Sigmoid colon (tissue), 4 donors: ENCODE measurements around the gene OR52E5.

ENCODE experiments used
- EP300 ChIP-seq, 4 donors: sonication (generic); formaldehyde crosslinking; IDR thresholded peaks; one replicate each; pipeline ENCODE4 v1.6.1; 2017; ENCODE audit warnings: antibody characterized with exemption in 4 of 4
- POLR2A ChIP-seq, 2 donors: fragments of 450-650 bp; IDR thresholded peaks; one replicate each; pipeline ENCODE4 v1.6.1; 2016; ENCODE audit warnings: antibody characterized with exemption in 2 of 2, mild to moderate bottlenecking in 2 of 2, moderate library complexity in 2 of 2
- POLR2AphosphoS5 ChIP-seq, 4 donors: sonication (generic); formaldehyde crosslinking; IDR thresholded peaks; one replicate each; pipeline ENCODE4 v1.6.1; 2017; ENCODE audit warnings: antibody characterized with exemption in 4 of 4
- TF ChIP-seq, protein P1 (sequence below), 4 experiments: fragments of 450-650 bp in 3 of 4; fragments of 200-600 bp in 1 of 4; IDR thresholded peaks; one replicate each; pipeline ENCODE4 v1.5.1; 2016 to 2019; ENCODE audit warnings: antibody characterized with exemption in 4 of 4, mild to moderate bottlenecking in 3 of 4, moderate library complexity in 2 of 4

DNA sequence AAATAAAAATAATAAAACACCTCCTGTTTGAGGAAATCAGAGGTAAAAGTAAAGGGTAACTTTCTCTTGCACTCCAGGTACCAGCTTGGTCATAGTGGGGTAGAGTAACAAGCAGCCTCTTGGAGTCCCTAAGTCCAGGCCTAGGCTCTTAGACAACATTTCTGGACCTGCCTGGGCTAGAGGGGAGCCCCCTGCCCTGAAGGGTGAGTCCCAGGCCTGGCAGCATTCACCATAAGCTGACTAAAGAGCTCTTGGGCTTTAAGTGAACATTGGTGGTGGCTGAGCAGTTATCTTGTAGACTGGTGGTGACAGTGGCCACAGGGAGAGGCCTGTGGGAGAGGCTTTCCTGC, 30.4 kb downstream of the OR52E5 start:
- TF ChIP-seq, protein P1, sequence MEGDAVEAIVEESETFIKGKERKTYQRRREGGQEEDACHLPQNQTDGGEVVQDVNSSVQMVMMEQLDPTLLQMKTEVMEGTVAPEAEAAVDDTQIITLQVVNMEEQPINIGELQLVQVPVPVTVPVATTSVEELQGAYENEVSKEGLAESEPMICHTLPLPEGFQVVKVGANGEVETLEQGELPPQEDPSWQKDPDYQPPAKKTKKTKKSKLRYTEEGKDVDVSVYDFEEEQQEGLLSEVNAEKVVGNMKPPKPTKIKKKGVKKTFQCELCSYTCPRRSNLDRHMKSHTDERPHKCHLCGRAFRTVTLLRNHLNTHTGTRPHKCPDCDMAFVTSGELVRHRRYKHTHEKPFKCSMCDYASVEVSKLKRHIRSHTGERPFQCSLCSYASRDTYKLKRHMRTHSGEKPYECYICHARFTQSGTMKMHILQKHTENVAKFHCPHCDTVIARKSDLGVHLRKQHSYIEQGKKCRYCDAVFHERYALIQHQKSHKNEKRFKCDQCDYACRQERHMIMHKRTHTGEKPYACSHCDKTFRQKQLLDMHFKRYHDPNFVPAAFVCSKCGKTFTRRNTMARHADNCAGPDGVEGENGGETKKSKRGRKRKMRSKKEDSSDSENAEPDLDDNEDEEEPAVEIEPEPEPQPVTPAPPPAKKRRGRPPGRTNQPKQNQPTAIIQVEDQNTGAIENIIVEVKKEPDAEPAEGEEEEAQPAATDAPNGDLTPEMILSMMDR (IDR thresholded peaks at IDR 0.05), result no peak
- TF ChIP-seq POLR2A (IDR thresholded peaks at IDR 0.05), result no peak
- no peak for TF ChIP-seq EP300 (IDR thresholded peaks at IDR 0.05)
- no peak for TF ChIP-seq POLR2AphosphoS5 (IDR thresholded peaks at IDR 0.05)
